ENCODE results near the gene MTM1.

MTM1 gene

GRCh38 chrX:150719621-150720020 lies 151.2 kb downstream of the MTM1 start:
- no peak overlapping the region for H3K4me3 ChIP-seq (ENCODE audit: low read depth, low read length)
- in situ Hi-C loops (cut with HindIII; ENCODE audit: low sequenced_read_pairs): no loop called here
- no peak for DNase-seq (ENCODE audit: low read depth)
- TF ChIP-seq, protein P1, sequence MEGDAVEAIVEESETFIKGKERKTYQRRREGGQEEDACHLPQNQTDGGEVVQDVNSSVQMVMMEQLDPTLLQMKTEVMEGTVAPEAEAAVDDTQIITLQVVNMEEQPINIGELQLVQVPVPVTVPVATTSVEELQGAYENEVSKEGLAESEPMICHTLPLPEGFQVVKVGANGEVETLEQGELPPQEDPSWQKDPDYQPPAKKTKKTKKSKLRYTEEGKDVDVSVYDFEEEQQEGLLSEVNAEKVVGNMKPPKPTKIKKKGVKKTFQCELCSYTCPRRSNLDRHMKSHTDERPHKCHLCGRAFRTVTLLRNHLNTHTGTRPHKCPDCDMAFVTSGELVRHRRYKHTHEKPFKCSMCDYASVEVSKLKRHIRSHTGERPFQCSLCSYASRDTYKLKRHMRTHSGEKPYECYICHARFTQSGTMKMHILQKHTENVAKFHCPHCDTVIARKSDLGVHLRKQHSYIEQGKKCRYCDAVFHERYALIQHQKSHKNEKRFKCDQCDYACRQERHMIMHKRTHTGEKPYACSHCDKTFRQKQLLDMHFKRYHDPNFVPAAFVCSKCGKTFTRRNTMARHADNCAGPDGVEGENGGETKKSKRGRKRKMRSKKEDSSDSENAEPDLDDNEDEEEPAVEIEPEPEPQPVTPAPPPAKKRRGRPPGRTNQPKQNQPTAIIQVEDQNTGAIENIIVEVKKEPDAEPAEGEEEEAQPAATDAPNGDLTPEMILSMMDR (IDR thresholded peaks at IDR 0.05; ENCODE audit: low read depth, low read length, missing control alignments): no peak
